Tongue (tissue), 2 donors: ENCODE data around the gene SENP6. TPM values are rescaled to one million over a fixed set of nuclear protein-coding genes. Genes with fewer than 3 reads are reported as not detected.
"Not testable (repeated sequence)": the region's sequence is repeated elsewhere in the genome, so short reads cannot be mapped to it uniquely, and the experiment has no call there.

ENCODE experiments used
- DNase-seq: peaks from one replicate; pipeline ENCODE4 v3.0.0-alpha.2; 2015
- total RNA-seq: library from RNA; depleted of rRNA; stranded (reverse); fragments of >200 nt; gene quantifications from one replicate; pipeline ENCODE4 v1.2.3, GENCODE V29; 2014

The SENP6 gene, protein sequence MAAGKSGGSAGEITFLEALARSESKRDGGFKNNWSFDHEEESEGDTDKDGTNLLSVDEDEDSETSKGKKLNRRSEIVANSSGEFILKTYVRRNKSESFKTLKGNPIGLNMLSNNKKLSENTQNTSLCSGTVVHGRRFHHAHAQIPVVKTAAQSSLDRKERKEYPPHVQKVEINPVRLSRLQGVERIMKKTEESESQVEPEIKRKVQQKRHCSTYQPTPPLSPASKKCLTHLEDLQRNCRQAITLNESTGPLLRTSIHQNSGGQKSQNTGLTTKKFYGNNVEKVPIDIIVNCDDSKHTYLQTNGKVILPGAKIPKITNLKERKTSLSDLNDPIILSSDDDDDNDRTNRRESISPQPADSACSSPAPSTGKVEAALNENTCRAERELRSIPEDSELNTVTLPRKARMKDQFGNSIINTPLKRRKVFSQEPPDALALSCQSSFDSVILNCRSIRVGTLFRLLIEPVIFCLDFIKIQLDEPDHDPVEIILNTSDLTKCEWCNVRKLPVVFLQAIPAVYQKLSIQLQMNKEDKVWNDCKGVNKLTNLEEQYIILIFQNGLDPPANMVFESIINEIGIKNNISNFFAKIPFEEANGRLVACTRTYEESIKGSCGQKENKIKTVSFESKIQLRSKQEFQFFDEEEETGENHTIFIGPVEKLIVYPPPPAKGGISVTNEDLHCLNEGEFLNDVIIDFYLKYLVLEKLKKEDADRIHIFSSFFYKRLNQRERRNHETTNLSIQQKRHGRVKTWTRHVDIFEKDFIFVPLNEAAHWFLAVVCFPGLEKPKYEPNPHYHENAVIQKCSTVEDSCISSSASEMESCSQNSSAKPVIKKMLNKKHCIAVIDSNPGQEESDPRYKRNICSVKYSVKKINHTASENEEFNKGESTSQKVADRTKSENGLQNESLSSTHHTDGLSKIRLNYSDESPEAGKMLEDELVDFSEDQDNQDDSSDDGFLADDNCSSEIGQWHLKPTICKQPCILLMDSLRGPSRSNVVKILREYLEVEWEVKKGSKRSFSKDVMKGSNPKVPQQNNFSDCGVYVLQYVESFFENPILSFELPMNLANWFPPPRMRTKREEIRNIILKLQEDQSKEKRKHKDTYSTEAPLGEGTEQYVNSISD
- total RNA-seq: 173 TPM

DNA sequence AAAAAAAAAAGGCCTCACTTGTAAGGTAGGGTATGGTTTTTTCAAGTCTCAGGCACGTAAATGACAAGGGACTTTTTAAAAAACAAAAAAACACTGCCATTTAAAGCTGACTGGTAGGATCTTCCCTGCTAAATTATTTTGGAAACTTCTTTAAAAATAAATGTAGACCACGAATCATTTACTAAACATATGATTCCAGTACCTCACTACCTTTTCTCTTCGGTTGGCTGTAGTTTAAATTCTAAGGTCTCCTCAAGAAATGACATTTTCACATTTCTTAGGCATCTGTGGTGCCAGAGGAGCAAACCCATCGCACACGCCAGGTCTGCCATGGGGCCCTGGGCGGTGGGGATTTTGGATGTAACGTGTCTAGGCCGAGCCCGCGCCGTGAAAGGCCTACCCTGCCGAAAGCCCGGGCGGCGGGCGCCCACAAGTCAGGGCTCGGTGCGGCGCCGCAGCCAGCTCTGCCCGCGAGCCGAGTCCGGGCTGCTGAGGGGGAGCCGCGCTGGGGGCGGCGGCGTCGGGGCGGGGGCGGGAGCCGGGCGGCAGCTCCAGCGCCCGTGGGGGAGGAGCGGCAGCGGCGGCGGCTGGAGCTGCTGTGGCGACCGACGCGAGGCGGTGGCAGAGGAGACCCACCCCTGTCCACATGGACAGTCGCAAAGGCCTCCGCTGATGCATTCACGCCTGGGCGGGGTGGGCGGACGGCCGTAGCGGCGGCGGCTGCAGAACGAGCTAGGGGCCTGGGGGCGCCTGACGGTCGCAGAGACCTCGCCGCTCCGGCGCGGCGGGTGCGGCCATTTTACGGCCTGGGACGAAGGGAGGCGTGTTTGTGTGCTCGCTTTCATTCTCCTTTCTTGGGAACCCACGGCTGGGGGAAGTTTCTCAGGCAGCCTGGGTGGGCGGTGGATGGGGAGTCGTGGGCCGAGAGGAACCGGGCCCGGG lies at the start of gene SENP6:
SENP6 (plus strand) TSS at position 577 of the 942 bp plus-strand sequence. CDS start 645 bp downstream, outside the sequence.
- DNase-seq: peak; percentile 94

GRCh38 chr6:75556240-75556639 lies 45.4 kb upstream of the SENP6 start:
- DNase-seq: no peak

GRCh38 chr6:75557068-75557467 lies 44.6 kb upstream of the SENP6 start:
- DNase-seq: no peak

DNA sequence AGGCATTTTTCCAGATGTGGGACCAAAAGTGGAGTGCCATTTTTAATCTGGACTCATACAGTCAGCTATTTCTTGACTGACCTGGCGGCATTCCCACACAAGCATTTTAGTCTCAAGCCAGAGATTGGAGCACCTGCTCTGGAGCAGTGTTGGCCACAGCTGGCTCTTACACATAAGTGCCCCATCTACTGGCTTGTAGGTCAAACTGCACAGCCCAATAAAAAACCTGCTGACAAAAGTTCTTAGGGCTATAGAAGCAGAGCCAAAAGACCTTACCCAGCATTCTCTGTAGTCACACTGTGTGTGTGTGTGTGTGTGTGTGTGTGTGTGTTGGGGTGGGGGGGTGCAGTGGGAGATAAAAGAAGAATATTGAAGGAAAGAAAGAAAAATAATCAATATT lies 38.6 kb upstream of the SENP6 start:
- peak; percentile 5 for DNase-seq

DNA sequence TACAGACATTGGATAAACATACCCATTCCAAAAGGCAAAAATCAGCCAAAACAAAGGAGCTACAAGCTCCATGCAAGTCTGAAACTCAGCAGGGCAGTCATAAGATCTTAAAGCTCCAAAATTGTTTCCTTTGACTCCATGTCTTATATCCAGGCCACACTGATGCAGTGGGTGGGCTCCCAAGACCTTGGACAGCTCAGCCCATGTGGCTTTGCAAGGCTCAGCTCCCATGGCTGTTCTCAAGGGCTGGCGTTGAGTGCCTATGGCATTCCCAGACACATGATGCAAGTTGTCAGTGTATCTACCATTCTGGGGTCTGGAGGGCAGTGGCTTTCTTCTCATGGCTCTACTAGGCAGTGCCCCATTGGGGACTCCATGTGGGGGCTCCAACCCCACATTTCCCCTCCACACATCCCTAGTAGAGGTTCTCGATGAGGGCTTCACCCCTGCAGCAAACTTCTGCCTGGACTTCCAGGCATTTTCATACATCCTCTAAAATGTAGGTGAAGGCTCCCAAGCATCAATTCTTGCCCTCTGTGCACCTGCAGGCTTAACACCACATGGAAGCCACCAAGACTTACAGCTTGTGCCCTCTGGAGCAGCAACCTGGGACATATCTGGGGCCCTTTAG lies 35.4 kb upstream of the SENP6 start:
- no peak for DNase-seq

DNA sequence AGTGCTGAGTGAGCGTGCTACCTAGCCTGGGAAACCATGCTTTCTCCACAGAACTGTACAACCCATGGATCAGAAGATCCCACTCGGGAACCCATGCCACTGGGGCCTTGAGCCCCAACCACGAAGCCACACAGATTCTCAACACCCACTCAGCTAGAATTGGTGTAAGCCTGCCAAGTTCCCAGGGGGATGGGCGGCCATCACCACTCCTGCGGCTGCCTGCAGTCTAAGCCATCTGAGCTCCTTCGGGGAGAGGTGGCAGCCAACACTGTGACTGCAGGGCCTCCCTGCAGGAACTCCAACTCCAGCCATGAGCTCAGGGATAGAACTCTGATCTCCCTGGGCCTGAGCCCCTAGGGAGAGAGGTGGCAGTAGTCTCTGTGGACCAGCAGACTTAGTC lies 33.6 kb upstream of the SENP6 start:
- DNase-seq: no peak

- DNase-seq: no peak
Measured at GRCh38 chr6:75568965-75569364, 32.7 kb upstream of the SENP6 start.

DNA sequence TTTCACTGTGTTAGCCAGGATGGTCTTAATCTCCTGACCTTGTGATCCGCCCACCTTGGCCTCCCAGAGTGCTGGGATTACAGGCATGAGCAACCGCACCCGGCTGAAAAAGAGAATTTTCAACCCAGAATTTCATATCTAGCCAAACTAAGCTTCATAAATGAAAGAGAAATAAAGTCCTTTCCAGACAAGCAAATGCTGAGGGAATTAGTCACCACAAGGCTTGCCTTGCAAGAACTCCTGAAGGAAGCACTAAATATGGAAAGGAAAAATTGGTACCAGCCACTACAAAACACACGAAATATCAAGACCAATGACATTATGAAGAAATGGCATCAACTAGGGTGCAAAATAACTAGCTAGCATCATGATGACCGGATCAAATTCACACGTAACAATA lies 31.0 kb upstream of the SENP6 start:
- DNase-seq: not testable (repeated sequence)

DNA sequence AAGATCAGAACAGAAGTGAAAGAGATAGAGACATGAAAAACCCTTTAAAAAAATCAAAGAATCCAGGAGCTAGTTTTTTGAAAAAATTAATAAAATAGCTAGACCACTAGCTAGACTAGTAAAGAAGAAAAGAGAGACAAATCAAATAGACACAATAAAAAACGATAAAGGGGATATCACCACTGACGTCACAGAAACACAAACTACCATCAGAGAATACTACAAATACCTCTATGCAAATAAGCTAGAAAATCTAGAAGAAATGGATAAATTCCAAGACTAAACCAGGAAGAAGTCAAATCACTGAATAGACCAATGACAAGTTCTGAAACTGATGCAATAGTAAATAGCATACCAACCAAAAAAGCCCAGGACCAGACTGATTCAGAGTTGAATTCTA lies 29.6 kb upstream of the SENP6 start:
- no peak for DNase-seq

DNA sequence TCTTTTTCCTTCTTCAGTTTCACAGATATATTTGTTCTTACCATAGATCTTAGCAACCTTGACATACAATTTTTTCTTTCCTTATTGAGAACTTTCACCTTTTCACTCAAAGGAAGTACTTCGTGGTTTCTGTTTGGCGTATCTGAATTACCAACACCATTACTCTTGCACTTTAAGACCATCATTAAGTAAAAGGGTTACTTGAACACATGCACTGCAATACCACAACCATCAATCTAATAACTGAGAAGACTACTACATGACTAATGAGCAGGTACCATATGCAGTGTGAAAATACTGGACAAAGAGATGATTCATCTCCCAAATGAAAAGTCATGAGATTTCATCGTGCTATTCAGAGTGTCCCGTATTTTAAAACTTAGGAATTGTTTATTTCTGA lies 21.7 kb upstream of the SENP6 start:
- no peak for DNase-seq

DNA sequence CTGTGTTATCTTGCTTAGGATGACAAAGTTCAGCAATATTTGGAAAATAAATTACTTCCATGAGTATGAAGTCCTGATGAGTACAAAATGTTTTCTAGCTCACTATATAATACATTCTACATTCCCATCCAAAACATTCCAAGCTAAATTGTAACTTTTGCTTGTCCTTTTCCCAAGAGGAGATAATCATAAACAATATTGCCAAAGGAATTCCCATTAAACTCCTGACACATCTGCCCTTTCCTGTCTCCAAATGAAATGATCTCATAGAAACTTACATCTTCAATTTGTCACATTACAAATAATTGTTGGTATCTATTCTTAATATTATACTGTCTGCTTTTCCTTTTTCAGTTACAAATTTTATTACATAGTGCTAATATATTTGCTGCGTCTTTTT lies 20.4 kb upstream of the SENP6 start:
- DNase-seq: no peak

DNA sequence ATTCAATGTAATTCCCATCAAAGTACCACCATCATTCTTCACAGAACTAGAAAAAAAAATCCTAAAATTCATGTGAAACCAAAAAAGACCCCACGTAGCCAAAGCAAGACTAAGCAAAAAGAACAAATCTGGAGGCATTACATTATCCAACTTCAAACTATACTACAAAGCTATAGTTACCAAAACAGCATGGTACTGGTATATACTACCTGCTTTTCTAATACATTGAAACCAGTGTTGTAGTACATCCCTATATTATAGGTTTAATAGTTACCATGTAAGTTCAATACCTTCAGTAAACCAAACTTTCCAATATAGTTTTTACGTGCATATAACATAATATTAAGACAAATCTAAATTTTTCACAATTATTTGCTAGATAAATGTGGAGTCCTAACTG lies 17.1 kb upstream of the SENP6 start:
- not testable (repeated sequence) for DNase-seq

GRCh38 chr6:75588948-75589347 lies 12.7 kb upstream of the SENP6 start:
- DNase-seq: no peak

- DNase-seq: no peak
Measured at GRCh38 chr6:75590370-75590769, 11.3 kb upstream of the SENP6 start.

GRCh38 chr6:75596380-75596779 lies 5.3 kb upstream of the SENP6 start:
- DNase-seq: not testable (repeated sequence)

DNA sequence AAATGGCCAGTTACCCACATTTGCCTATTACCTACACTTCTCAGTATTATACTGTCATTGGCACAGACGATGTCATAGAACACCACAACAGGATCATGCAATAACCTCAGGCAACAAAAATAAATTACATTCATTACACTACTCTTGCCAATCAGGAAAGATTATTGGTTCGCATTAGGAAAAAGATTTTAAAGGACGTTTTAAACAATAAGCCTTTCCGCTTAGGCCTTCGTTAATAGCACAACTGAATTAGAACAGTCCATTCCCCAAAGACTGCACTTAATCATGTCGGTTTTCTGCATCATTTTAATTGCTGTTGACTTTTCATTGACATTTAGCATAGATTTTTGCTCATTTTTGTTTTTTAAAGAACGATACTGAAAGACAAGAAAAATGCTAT lies 912 bp upstream of the SENP6 start:
- peak; percentile 29 for DNase-seq

DNA sequence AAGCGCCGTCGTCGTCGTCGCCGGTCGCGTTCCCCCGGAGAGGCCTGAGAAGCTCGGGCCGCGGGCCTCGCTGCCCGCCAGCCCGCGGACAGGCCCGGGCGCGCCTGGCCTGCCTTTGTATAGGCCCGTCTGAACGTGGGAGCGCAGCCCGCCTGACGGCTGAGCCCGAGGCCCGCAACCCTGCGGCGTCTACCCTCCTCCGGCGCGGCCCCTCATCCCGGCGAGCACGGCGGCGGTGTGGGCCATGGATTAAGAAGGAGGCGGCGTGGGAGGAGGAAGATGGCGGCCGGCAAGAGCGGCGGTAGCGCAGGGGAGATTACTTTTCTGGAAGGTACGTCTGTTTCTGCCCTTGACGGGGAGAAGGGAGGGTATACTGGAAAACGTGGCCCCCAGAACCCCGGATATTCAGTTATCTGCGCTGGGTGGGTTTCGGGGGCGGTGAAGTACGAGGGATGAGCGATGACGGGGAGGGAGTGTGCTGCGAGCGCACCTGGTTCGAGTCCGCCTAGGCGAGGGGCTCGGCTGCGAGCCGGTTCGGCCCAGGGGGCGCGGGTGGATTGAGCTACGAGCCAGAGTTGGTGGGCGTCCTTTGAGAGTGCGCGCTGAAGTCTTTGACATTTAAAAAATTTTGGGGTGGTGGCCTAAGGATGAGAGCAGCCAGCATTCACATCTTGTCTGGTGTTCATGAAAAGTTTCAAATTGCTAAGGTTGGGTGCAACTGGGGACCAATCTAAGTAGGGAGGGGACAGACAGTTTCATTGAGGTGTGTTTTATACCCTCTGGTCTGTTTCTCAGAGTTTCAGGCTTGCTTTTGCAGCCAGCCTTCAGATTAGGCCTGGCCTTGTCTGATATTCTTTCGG lies 796 bp downstream of the SENP6 start:
- DNase-seq: peak; percentile 67

DNA sequence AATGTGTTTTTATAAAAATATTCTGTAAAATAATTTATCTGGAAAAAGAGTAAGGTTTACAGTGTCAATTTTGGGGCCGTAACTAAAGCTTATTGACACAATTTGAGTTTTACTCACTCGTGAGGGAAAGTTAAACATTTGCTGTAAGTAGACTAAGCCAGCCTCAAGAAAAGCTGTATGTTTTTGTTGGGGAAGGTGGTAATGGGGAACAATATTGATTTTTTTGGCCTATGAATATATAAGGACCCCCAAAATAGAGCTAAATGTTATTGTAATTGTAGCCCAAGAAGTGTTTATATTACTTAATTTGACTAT lies 1.4 kb downstream of the SENP6 start:
- no peak for DNase-seq

GRCh38 chr6:75604294-75604693 lies 2.6 kb downstream of the SENP6 start:
- no peak for DNase-seq

GRCh38 chr6:75605635-75606034 lies 4.0 kb downstream of the SENP6 start:
- DNase-seq: no peak
